Thyroid gland (tissue), 4 donors: ENCODE results near the gene EDIL3. TPM values are rescaled to one million over a fixed set of nuclear protein-coding genes. Genes with fewer than 3 reads are reported as not detected.

Experiments used
- DNase-seq, 2 donors: peaks; one replicate each; pipeline ENCODE4 v3.0.0-alpha.2; 2019
- H3K27ac ChIP-seq, 3 donors: fragments of 200-600 bp; sonication (generic); 1 replicate in 2 of 3; 2 replicates in 1 of 3; pipeline ENCODE4 v1.5.1; 2016 to 2019; ENCODE audit warnings: mild to moderate bottlenecking in 1 of 3, moderate library complexity in 1 of 3
- H3K27me3 ChIP-seq: fragments of 200-600 bp; sonication (generic); one replicate; pipeline ENCODE4 v1.5.1; 2019
- H3K36me3 ChIP-seq, 2 donors: fragments of 200-600 bp; sonication (generic); one replicate each; pipeline ENCODE4 v1.5.1; 2016 to 2019
- H3K4me1 ChIP-seq, 2 donors: fragments of 200-600 bp; sonication (generic); one replicate each; pipeline ENCODE4 v1.5.1; 2017 to 2019
- H3K4me3 ChIP-seq, 3 donors: fragments of 200-600 bp; sonication (generic); replicated peaks in 1 of 3; 1 replicate in 2 of 3; 2 replicates in 1 of 3; pipeline ENCODE4 v1.5.1; 2016; ENCODE audit warnings: mild to moderate bottlenecking in 1 of 3
- H3K9me3 ChIP-seq: fragments of 200-600 bp; sonication (generic); one replicate; pipeline ENCODE4 v1.5.1; 2017
- POLR2A ChIP-seq, 2 donors: fragments of 450-650 bp; IDR thresholded peaks; one replicate each; pipeline ENCODE4 v1.6.1; 2017; ENCODE audit warnings: antibody characterized with exemption in 2 of 2, mild to moderate bottlenecking in 2 of 2, moderate library complexity in 1 of 2
- WGBS, 2 donors: methylation state at CpG; one replicate each; pipeline ENCODE4 v1.1.5; 2017; 5-methylcytosine and 5-hydroxymethylcytosine counted together
- intact Hi-C: fragments of 100-400 bp; cut with DNase I; formaldehyde crosslinking; loops from one replicate; pipeline ENCODE4 v1.15.1; 2023
- total RNA-seq, 4 donors: library from RNA; depleted of rRNA; stranded (reverse); fragments of >200 nt; gene quantifications; one replicate each; pipeline ENCODE4 v1.2.3, GENCODE V29; 2016
- TF ChIP-seq, protein P1 (sequence below), 6 experiments: fragments of 200-600 bp in 3 of 6; fragments of 450-650 bp in 3 of 6; sonication (generic) in 3 of 6; IDR thresholded peaks; one replicate each; pipeline ENCODE4 v1.5.1; 2016 to 2019; ENCODE audit warnings: antibody characterized with exemption in 6 of 6, mild to moderate bottlenecking in 2 of 6, inconsistent platforms in 1 of 6, moderate library complexity in 1 of 6

Gene EDIL3
- total RNA-seq, 4 donors from 2014 or later = 2.0 to 5.5 (median 3.3) TPM

DNA sequence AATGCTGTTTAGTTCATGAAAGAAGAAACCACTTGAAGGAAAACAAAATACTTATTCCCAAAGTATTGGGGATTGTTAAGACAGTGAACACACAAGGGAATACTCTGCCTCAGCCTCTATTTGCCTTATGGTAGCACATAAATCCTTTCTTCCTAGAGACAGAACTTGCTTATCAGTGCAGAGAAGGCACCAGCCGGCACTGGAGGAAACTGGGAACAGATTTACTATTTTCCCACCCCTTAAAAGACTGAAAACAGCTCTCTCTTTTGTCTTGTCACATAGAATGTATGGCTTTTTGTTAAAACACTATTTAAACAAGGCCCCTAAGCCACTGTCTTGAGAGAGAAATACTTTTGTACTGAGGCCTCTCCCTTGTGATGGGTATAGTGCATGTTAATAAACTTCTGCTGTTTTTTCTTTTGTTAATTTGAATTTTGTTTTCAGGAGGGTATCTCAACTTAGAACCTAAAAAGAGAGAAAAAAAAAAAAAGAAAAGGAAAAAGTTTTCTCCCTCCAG lies 40.7 kb upstream of the EDIL3 start:
- H3K36me3 ChIP-seq = no peaks in the 10 kb centered on the region
- no peak for DNase-seq
- no peaks in the 10 kb centered on the region for H3K9me3 ChIP-seq
- intact Hi-C loops = no loop called here
- H3K4me3 ChIP-seq = no peak overlapping the region
- H3K27me3 ChIP-seq = no peaks in the 10 kb centered on the region
- H3K27ac ChIP-seq = no peak overlapping the region
- no peaks in the 10 kb centered on the region for H3K4me1 ChIP-seq
- 58 to 68% methylated on average over 1 of the region's 1 CpG for WGBS, 2 donors
- no peak for TF ChIP-seq POLR2A (IDR thresholded peaks at IDR 0.05)
- TF ChIP-seq, protein P1, sequence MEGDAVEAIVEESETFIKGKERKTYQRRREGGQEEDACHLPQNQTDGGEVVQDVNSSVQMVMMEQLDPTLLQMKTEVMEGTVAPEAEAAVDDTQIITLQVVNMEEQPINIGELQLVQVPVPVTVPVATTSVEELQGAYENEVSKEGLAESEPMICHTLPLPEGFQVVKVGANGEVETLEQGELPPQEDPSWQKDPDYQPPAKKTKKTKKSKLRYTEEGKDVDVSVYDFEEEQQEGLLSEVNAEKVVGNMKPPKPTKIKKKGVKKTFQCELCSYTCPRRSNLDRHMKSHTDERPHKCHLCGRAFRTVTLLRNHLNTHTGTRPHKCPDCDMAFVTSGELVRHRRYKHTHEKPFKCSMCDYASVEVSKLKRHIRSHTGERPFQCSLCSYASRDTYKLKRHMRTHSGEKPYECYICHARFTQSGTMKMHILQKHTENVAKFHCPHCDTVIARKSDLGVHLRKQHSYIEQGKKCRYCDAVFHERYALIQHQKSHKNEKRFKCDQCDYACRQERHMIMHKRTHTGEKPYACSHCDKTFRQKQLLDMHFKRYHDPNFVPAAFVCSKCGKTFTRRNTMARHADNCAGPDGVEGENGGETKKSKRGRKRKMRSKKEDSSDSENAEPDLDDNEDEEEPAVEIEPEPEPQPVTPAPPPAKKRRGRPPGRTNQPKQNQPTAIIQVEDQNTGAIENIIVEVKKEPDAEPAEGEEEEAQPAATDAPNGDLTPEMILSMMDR (IDR thresholded peaks at IDR 0.05) = no peak

DNA sequence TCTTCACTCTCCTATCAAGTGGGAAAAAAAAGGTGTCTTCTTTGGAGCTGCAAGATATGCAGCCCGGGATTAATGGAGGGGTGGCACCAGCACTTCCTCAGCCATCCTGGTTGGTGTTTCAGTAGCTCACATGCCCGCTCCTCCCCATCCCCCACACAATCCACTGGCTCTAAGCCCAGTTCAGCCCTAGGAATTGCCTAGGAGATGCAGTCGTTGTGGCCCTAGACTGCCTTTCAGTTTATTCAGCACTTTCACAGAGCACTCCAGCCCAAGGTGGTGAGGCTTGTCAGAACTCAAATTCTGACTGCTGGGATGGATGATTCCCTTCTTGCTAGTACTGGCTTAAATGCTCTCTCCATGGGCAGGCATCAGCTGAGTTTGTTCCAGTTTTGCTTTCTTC lies 35.1 kb upstream of the EDIL3 start:
- TF ChIP-seq POLR2A (IDR thresholded peaks at IDR 0.05) = no peak
- TF ChIP-seq, protein P1 (IDR thresholded peaks at IDR 0.05) = no peak
- no peaks in the 10 kb centered on the region for H3K36me3 ChIP-seq
- no peak for DNase-seq
- no peak overlapping the region for H3K27ac ChIP-seq
- intact Hi-C loops = no loop called here
- no peak overlapping the region for H3K4me3 ChIP-seq
- no peaks in the 10 kb centered on the region for H3K4me1 ChIP-seq
- WGBS, 2 donors = 32 to 38% methylated on average over 3 of the region's 3 CpGs
- no peaks in the 10 kb centered on the region for H3K9me3 ChIP-seq
- H3K27me3 ChIP-seq = no peaks in the 10 kb centered on the region

DNA sequence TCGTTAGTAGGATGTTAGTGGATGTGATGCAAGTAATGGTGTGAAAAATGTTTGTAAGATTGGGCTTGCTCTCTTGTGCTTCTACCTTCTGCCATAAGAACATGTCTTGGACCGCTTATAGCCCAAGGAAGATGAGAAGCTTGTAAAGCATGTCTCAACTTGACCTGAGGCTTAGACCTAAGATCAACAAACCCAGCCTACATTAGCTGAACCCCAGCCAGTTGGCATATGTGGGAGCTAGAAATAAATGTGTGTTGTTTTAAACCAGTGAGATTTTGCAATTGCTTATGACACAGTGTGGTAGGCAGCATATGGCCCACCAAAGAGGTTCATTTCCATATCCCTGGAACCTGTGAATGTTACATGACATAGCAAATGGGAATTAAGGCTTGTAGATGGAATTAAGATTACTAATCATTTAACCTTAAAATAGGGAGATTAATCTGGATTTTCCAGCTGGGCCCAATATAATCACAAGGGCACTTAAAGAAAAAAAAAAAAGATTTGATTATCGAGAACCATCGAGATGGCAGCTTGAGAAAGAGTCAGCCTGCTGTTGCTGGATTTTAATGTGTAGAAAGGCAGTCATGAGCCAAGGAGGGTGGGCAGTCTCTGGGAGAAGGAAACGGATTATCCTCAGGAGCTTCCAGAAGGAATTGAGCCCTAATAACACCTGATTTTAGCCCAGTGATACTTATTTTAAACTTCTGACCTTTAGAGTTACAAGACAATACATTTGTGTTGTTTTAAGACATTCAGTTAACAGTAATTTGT lies 27.3 kb upstream of the EDIL3 start:
- Histone ChIP-seq H3K9me3 (no peaks in the 10 kb centered on the region), H3K4me3 (no peak overlapping the region), H3K27me3 (no peaks in the 10 kb centered on the region), H3K27ac (no peak overlapping the region), H3K4me1 (no peaks in the 10 kb centered on the region), H3K36me3 (no peaks in the 10 kb centered on the region)
- TF ChIP-seq, protein P1 (IDR thresholded peaks at IDR 0.05) = no peak
- TF ChIP-seq POLR2A (IDR thresholded peaks at IDR 0.05) = no peak
- WGBS, 2 donors = 91% methylated on average over 5 of the region's 5 CpGs
- DNase-seq = no peak
- intact Hi-C loops = no loop called here

DNA sequence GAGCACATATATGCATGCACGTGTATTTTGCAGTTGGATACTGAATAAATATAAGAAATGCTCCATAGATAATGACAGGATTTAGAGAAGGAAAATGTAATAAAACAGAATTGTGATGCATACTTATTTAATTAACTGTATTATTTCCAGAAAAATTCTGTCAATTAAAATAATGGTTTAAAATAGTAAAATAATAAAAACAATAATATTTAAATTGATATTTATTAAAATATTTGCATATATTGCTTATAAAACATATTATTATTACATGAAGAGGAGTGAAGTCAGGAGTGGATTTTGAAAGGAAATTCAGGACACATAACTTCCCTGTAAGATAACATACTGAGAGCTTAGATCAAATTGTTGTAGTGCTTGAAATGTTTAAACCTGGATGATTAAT lies 21.4 kb upstream of the EDIL3 start:
- Histone ChIP-seq H3K36me3 (no peaks in the 10 kb centered on the region), H3K4me1 (no peaks in the 10 kb centered on the region), H3K27ac (no peak overlapping the region), H3K4me3 (no peak overlapping the region), H3K9me3 (no peaks in the 10 kb centered on the region), H3K27me3 (no peaks in the 10 kb centered on the region)
- TF ChIP-seq, protein P1 (IDR thresholded peaks at IDR 0.05) = no peak
- no peak for TF ChIP-seq POLR2A (IDR thresholded peaks at IDR 0.05)
- no peak for DNase-seq
- 89 to 98% methylated on average over 1 of the region's 1 CpG for WGBS, 2 donors
- intact Hi-C loops = no loop called here

DNA sequence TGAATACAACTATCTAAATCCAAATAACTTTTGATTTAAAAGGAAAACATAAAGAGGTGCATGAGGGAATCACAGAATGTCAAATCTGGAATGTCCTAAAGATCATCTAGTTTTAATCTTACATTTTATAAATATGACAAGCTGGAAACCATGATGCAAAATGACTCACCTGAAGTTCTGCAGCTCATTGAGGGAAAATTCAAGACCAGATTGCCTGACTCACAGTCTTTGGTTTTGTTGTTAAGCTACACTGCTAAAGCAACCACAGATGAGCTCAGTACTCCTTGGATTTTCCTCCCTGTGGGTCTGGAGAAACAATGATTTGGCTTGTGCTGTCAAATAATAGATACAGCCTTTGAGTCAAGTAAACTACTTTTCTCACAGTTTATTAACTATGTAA lies 19.1 kb upstream of the EDIL3 start:
- H3K27ac ChIP-seq = no peak overlapping the region
- H3K4me1 ChIP-seq = no peaks in the 10 kb centered on the region
- intact Hi-C loops = no loop called here
- no peaks in the 10 kb centered on the region for H3K27me3 ChIP-seq
- no peaks in the 10 kb centered on the region for H3K36me3 ChIP-seq
- no peak overlapping the region for H3K4me3 ChIP-seq
- no peak for TF ChIP-seq POLR2A (IDR thresholded peaks at IDR 0.05)
- TF ChIP-seq, protein P1 (IDR thresholded peaks at IDR 0.05) = no peak
- no peak for DNase-seq
- H3K9me3 ChIP-seq = no peaks in the 10 kb centered on the region
